Measurements from ENCODE around the gene TMEM88. TPM values are rescaled to one million over a fixed set of nuclear protein-coding genes. Genes with fewer than 3 reads are reported as not detected.

Gene TMEM88
- total and polyA plus RNA-seq, 2 donors (not counting 1 experiment from before 2014, with no cell fraction given) = 5.1 to 9.5 TPM

DNA sequence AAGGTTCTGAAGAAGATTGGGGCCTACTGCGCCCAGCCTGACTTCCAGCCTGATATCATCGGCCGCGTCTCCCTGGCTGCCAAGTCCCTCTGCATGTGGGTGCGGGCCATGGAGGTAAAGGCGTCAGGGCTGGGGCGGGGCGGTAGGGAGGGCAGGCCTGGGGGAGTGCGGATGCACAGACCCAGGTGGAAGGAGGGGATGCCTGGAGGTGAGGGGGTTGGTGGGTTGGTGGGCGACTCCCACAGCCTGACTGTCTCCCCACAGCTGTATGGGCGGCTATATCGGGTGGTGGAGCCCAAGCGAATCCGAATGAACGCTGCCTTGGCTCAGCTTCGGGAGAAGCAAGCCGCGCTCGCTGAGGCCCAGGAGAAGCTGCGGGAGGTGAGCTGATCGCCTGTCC is 47.7 kb upstream of the TMEM88 start:
- H3K4me2 ChIP-seq (replicated peaks; ENCODE audit: low read depth, low read length, poor library complexity, severe bottlenecking) = no peak overlapping the region
- no peak for ATAC-seq (ENCODE audit: low read depth)
- no peaks in the 10 kb centered on the region for H3K79me2 ChIP-seq (ENCODE audit: control insufficient read depth, insufficient read depth, low read length)
- CTCF ChIA-PET = no interaction called here
- POLR2A ChIA-PET = no interaction called here
- H3K27me3 Mint-ChIP-seq = peaks cover 36% of the 10 kb centered on the region
- no peaks in the 10 kb centered on the region for H3K9me3 ChIP-seq (ENCODE audit: control extremely low read depth in 1 of 3, control insufficient read depth in 2 of 3, insufficient read depth in 1 of 3, low read length in 2 of 3)
- no peak overlapping the region for H3K4me3 Mint-ChIP-seq
- no peaks in the 10 kb centered on the region for H3K36me3 ChIP-seq (replicated peaks in 1 of 2; ENCODE audit: control extremely low read depth in 1 of 2, control insufficient read depth in 1 of 2, extremely low read depth in 1 of 2, insufficient read depth in 2 of 2, low read length in 1 of 2)
- no peak overlapping the region for H3K27ac Mint-ChIP-seq
- H3K27ac ChIP-seq (ENCODE audit: low read length in 2 of 2) = no peak overlapping the region
- peaks cover 0 to 5% (median 0%) of the 10 kb centered on the region in 4 experiments for H3K27me3 ChIP-seq (replicated peaks in 1 of 4; ENCODE audit: control extremely low read depth in 1 of 4, control insufficient read depth in 3 of 4, insufficient read depth in 4 of 4, low read length in 3 of 4)
- H3K4me3 ChIP-seq (ENCODE audit: control extremely low read depth in 1 of 5, extremely low read depth in 1 of 5, insufficient read depth in 1 of 5, low read depth in 2 of 5, low read length in 4 of 5) = no peak overlapping the region
- H3K4me1 Mint-ChIP-seq = no peaks in the 10 kb centered on the region
- intact Hi-C loops (cut with micrococcal nuclease) = no loop called here
- H3K4me1 ChIP-seq (ENCODE audit: control insufficient read depth in 2 of 2, insufficient read depth in 2 of 2, low read length in 2 of 2) = no peaks in the 10 kb centered on the region
- WGBS (ENCODE audit: insufficient coverage) = 96% methylated on average over 21 of the region's 21 CpGs
- H3K9ac ChIP-seq (ENCODE audit: low read length) = no peak overlapping the region
- no peak for DNase-seq
- no peak overlapping the region for H2AFZ ChIP-seq (ENCODE audit: insufficient read depth, low read depth, low read length, poor library complexity, severe bottlenecking)
- TF ChIP-seq EZH2 (IDR thresholded peaks at IDR 0.05; ENCODE audit: borderline replicate concordance, insufficient read depth, low read depth, low read length, poor library complexity, severe bottlenecking) = no peak
- TF ChIP-seq, protein P1, sequence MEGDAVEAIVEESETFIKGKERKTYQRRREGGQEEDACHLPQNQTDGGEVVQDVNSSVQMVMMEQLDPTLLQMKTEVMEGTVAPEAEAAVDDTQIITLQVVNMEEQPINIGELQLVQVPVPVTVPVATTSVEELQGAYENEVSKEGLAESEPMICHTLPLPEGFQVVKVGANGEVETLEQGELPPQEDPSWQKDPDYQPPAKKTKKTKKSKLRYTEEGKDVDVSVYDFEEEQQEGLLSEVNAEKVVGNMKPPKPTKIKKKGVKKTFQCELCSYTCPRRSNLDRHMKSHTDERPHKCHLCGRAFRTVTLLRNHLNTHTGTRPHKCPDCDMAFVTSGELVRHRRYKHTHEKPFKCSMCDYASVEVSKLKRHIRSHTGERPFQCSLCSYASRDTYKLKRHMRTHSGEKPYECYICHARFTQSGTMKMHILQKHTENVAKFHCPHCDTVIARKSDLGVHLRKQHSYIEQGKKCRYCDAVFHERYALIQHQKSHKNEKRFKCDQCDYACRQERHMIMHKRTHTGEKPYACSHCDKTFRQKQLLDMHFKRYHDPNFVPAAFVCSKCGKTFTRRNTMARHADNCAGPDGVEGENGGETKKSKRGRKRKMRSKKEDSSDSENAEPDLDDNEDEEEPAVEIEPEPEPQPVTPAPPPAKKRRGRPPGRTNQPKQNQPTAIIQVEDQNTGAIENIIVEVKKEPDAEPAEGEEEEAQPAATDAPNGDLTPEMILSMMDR (IDR thresholded peaks at IDR 0.05) = no peak
- H3K9me3 Mint-ChIP-seq (ENCODE audit: insufficient read depth) = no peaks in the 10 kb centered on the region
- H4K20me1 ChIP-seq (ENCODE audit: control insufficient read depth, insufficient read depth, low read length, poor library complexity, severe bottlenecking) = no peaks in the 10 kb centered on the region

DNA sequence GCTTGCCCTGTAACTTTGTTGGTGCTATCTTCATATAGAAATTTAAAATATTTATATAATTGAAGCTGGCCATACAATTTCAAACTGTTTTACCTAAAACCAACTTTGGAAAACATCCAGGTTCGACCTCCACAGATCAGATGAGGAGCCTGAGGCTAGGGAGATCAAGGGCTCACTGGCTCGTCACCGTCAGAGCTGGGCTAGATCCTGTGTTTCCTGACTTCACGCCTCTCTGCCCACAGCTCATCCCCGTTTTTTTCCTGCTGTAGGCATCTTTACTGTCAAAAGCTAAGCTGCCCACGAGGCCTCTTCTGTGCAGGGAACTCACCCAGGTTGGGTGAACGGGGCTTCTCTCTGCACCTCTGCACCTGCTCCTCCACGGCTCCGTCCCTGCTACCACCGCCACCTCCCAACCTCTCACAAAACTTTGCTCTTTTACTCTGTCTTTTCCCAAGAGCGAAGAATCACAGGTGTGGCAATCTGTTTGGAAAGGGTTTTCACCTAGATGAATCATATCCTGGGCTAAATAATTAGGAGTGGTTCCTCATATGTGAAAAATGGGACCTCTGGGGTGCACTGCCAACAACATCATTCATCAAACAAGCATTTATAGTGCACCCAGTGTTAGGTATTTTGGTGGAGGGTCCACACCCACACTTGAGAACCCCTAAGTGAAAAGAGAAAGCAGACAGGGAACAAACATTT is 45.6 kb upstream of the TMEM88 start:
- CTCF ChIA-PET = no interaction called here
- WGBS (ENCODE audit: insufficient coverage) = 71% methylated on average over 6 of the region's 11 CpGs

More for the DNA sequence above, 45.6 kb upstream of the TMEM88 start:
- Histone ChIP-seq H3K36me3 (replicated peaks in 1 of 2; ENCODE audit: control extremely low read depth in 1 of 2, control insufficient read depth in 1 of 2, extremely low read depth in 1 of 2, insufficient read depth in 2 of 2, low read length in 1 of 2) (no peaks in the 10 kb centered on the region), H2AFZ (ENCODE audit: insufficient read depth, low read depth, low read length, poor library complexity, severe bottlenecking) (no peak overlapping the region), H3K4me3 (ENCODE audit: control extremely low read depth in 1 of 5, extremely low read depth in 1 of 5, insufficient read depth in 1 of 5, low read depth in 2 of 5, low read length in 4 of 5) (no peak overlapping the region), H3K27me3 (replicated peaks in 1 of 4; ENCODE audit: control extremely low read depth in 1 of 4, control insufficient read depth in 3 of 4, insufficient read depth in 4 of 4, low read length in 3 of 4) (peaks cover 0 to 5% (median 0%) of the 10 kb centered on the region in 4 experiments), H3K27ac (ENCODE audit: low read length in 2 of 2) (no peak overlapping the region), H3K4me2 (replicated peaks; ENCODE audit: low read depth, low read length, poor library complexity, severe bottlenecking) (no peak overlapping the region), H3K9me3 (ENCODE audit: control extremely low read depth in 1 of 3, control insufficient read depth in 2 of 3, insufficient read depth in 1 of 3, low read length in 2 of 3) (no peaks in the 10 kb centered on the region), H3K79me2 (ENCODE audit: control insufficient read depth, insufficient read depth, low read length) (no peaks in the 10 kb centered on the region), H4K20me1 (ENCODE audit: control insufficient read depth, insufficient read depth, low read length, poor library complexity, severe bottlenecking) (no peaks in the 10 kb centered on the region), H3K4me1 (ENCODE audit: control insufficient read depth in 2 of 2, insufficient read depth in 2 of 2, low read length in 2 of 2) (no peaks in the 10 kb centered on the region), H3K9ac (ENCODE audit: low read length) (no peak overlapping the region)
- H3K4me1 Mint-ChIP-seq = no peaks in the 10 kb centered on the region
- H3K4me3 Mint-ChIP-seq = no peak overlapping the region
- no peak for DNase-seq
- ATAC-seq (ENCODE audit: low read depth) = no peak
- TF ChIP-seq EZH2 (IDR thresholded peaks at IDR 0.05; ENCODE audit: borderline replicate concordance, insufficient read depth, low read depth, low read length, poor library complexity, severe bottlenecking) = no peak
- TF ChIP-seq, protein P1 (IDR thresholded peaks at IDR 0.05) = no peak
- no peaks in the 10 kb centered on the region for H3K9me3 Mint-ChIP-seq (ENCODE audit: insufficient read depth)
- H3K27ac Mint-ChIP-seq = no peak overlapping the region
- H3K27me3 Mint-ChIP-seq = peaks cover 25% of the 10 kb centered on the region
- intact Hi-C loops (cut with micrococcal nuclease) = no loop called here
- POLR2A ChIA-PET = no interaction called here
